Measurements from ENCODE around the gene SHROOM3.

Gene SHROOM3

DNA sequence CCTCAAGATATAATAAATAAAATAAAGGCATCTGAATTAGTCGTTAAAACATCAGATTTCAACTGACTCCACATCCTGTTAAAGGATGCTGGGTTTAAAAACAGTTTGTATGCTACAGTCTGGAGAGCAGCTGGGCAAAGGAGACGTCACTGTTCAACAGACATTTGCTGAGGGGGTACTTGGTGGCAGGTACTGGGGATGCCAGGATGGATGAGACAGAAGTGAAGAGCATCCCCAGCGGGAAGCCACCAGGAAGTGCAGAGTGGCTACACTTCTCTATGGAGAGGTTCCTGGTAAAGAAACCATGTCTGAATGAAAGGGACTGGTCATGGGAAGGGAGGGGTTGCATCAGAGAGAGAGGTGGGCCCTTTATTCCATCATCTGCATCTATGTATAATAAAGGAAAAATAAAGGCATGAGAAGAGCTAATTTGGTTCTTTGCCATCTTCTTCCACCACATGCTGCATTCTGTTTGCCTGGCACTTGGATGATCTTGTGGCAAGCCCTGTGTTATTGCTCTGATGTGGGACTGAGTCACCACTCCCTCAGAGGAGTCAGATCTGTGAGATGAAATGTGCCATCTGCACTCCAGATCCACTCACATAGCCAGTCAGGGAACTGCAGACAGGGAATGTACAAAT lies 318.0 kb downstream of the SHROOM3 start:
- Histone ChIP-seq H3K36me3 (ENCODE audit: control insufficient read depth, insufficient read depth, low read length) (peaks cover 18% of the 10 kb centered on the region), H3K27me3 (ENCODE audit: control insufficient read depth, insufficient read depth, low read length) (no peaks in the 10 kb centered on the region), H3K4me3 (ENCODE audit: low read length) (no peak overlapping the region), H3K9ac (ENCODE audit: low read length) (no peak overlapping the region), H3K9me3 (ENCODE audit: control insufficient read depth, low read length) (no peaks in the 10 kb centered on the region), H3K4me1 (ENCODE audit: control insufficient read depth, insufficient read depth, low read length) (peaks cover 6% of the 10 kb centered on the region)

DNA sequence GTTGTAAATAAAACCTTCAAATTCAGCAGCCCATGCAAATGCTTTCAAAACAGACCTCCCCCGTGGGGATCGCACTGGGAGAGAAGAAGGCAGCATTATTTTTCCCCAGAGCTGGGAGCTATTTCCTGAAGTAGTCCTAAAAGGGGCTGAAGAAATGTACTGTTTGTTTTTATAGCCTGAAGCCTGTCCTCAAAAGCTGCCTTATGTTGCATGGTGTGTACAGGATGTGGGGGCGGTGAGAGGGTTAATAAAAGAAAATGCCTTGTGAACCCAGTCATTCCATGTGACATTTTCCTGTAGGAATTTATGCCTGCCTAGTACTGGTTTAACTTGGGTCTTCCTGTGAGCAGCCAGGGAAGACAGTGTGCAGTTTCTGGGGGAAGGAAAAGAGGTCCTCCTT lies 318.8 kb downstream of the SHROOM3 start:
- Histone ChIP-seq H3K4me3 (ENCODE audit: low read length) (no peak overlapping the region), H3K4me1 (ENCODE audit: control insufficient read depth, insufficient read depth, low read length) (peaks cover 3% of the 10 kb centered on the region), H3K36me3 (ENCODE audit: control insufficient read depth, insufficient read depth, low read length) (peaks cover 18% of the 10 kb centered on the region), H3K9ac (ENCODE audit: low read length) (peak overlapping the region; percentile 4), H3K27me3 (ENCODE audit: control insufficient read depth, insufficient read depth, low read length) (no peaks in the 10 kb centered on the region), H3K9me3 (ENCODE audit: control insufficient read depth, low read length) (no peaks in the 10 kb centered on the region)

DNA sequence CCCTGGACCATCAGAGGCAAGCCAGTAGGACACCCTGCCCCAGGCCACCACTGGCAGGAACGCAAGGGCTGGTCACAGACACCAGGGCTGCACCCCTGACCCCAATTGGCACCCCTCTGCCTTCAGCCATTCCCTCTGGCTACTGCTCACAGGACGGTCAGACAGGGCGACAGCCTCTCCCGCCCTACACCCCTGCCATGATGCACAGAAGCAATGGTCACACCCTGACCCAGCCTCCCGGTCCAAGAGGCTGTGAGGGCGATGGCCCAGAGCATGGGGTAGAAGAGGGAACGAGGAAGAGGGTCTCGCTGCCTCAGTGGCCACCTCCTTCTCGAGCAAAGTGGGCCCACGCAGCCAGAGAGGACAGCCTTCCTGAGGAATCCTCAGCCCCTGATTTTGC lies 319.4 kb downstream of the SHROOM3 start:
- H3K36me3 ChIP-seq (ENCODE audit: control insufficient read depth, insufficient read depth, low read length), result peaks cover 22% of the 10 kb centered on the region
- peaks cover 3% of the 10 kb centered on the region for H3K4me1 ChIP-seq (ENCODE audit: control insufficient read depth, insufficient read depth, low read length)
- H3K27me3 ChIP-seq (ENCODE audit: control insufficient read depth, insufficient read depth, low read length), result no peaks in the 10 kb centered on the region
- H3K4me3 ChIP-seq (ENCODE audit: low read length), result no peak overlapping the region
- H3K9me3 ChIP-seq (ENCODE audit: control insufficient read depth, low read length), result no peaks in the 10 kb centered on the region
- H3K9ac ChIP-seq (ENCODE audit: low read length), result peak overlapping the region; percentile 4

DNA sequence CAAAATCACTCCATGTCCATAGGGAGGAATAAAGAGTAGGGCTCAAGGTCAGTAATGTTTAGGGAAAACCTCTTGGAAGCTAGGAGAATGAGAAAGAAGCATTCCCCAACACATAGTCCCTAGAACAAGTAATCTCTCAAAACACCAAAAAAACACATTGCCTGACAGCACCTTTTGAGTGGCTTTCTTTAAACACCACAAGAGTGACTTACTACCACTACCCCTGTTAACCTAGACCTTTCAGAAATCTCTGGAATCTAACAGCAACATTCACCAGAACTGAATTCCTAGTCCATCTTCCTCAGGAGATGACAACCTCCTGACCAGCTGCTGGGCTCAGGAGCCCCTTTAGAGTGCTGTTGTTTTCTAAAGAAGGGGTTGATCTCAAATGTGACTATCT lies 320.7 kb downstream of the SHROOM3 start:
- H3K36me3 ChIP-seq (ENCODE audit: control insufficient read depth, insufficient read depth, low read length), result peaks cover 24% of the 10 kb centered on the region
- H3K4me1 ChIP-seq (ENCODE audit: control insufficient read depth, insufficient read depth, low read length), result peaks cover 3% of the 10 kb centered on the region
- H3K9me3 ChIP-seq (ENCODE audit: control insufficient read depth, low read length), result no peaks in the 10 kb centered on the region
- H3K9ac ChIP-seq (ENCODE audit: low read length), result no peak overlapping the region
- H3K4me3 ChIP-seq (ENCODE audit: low read length), result no peak overlapping the region
- H3K27me3 ChIP-seq (ENCODE audit: control insufficient read depth, insufficient read depth, low read length), result no peaks in the 10 kb centered on the region

DNA sequence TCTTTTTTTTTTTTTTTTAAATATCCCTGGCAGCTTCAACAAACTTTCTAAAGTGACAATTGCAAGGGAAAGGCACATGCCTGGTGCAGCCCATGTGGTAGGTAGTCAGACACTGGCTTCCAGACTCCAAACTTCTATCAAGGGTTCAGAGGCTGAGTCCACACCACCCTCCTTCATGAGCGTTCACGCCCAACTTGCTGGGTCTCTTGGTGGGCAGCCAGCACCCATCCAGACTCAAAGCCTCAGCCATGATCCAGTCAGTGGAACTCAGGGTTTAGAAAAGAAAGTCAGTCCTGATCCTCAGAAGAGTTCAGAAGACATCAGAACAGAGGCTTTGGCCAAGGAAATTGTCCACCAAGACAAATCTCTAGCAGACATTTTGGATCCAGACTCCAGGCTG lies 321.4 kb downstream of the SHROOM3 start:
- no peak overlapping the region for H3K9ac ChIP-seq (ENCODE audit: low read length)

DNA sequence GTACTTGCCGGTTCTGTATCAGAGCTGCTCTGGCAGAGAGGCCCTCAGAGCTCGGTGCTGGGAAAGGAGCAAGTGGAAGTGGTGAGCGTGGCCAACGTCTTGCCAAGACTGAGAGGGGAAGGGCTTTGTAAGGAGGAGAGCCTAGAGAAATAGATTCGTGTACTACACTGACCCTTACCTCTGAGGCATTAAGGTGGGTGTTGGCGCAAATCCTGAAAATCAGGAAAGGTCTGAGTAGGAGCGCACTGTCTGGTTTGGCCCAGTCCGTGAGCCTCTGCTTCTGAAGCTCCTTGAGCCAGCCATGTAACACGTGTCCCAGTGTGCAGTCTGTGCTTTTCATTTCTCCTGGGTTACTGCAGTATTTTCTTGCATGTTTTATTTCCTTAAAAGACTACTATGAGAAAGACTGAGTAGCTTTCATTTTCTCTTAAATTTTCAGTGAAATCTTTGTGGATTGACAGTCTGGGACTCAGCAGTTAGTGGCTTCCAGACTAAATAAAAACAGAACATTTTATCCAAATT lies 322.4 kb downstream of the SHROOM3 start:
- no peak overlapping the region for H3K4me3 ChIP-seq (ENCODE audit: low read length)
- H3K4me1 ChIP-seq (ENCODE audit: control insufficient read depth, insufficient read depth, low read length), result peaks cover 3% of the 10 kb centered on the region
- H3K9ac ChIP-seq (ENCODE audit: low read length), result no peak overlapping the region
- H3K36me3 ChIP-seq (ENCODE audit: control insufficient read depth, insufficient read depth, low read length), result peaks cover 29% of the 10 kb centered on the region
- no peaks in the 10 kb centered on the region for H3K27me3 ChIP-seq (ENCODE audit: control insufficient read depth, insufficient read depth, low read length)
- no peaks in the 10 kb centered on the region for H3K9me3 ChIP-seq (ENCODE audit: control insufficient read depth, low read length)

More for the DNA sequence above, 321.4 kb downstream of the SHROOM3 start:
- H3K4me1 ChIP-seq (ENCODE audit: control insufficient read depth, insufficient read depth, low read length), result peaks cover 3% of the 10 kb centered on the region
- no peak overlapping the region for H3K4me3 ChIP-seq (ENCODE audit: low read length)
- H3K9me3 ChIP-seq (ENCODE audit: control insufficient read depth, low read length), result no peaks in the 10 kb centered on the region
- H3K36me3 ChIP-seq (ENCODE audit: control insufficient read depth, insufficient read depth, low read length), result peaks cover 28% of the 10 kb centered on the region
- no peaks in the 10 kb centered on the region for H3K27me3 ChIP-seq (ENCODE audit: control insufficient read depth, insufficient read depth, low read length)

DNA sequence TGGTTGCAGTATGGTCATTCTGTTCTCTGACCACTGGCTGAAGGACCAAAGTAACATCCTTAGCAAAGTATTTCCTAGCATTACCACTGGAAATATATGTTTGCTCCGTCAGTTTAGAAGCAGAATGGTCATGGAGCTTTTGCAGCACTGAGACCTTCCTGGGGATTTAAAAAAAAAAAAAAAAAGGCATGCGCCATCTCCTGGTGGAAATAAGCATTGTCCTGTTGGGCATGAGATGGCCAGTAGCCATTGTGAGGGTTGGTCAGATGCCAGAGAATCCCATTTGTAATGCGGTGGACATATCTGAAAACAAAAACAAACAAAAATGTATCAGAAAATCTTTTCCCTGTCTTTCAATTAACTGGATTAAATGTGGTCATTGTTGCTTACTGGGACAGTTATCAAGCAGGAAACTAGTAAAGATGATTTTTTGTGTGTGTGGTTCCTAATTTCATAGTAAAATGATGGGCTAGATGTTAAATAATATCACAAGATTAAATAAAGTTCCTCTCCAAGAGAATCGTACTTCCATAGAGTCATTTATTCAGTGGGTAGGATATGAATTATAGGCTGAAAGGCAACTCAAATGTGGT lies 323.4 kb downstream of the SHROOM3 start:
- Histone ChIP-seq H3K9ac (ENCODE audit: low read length) (no peak overlapping the region), H3K4me1 (ENCODE audit: control insufficient read depth, insufficient read depth, low read length) (peaks cover 3% of the 10 kb centered on the region), H3K27me3 (ENCODE audit: control insufficient read depth, insufficient read depth, low read length) (no peaks in the 10 kb centered on the region), H3K9me3 (ENCODE audit: control insufficient read depth, low read length) (no peaks in the 10 kb centered on the region), H3K4me3 (ENCODE audit: low read length) (no peak overlapping the region), H3K36me3 (ENCODE audit: control insufficient read depth, insufficient read depth, low read length) (peaks cover 29% of the 10 kb centered on the region)

DNA sequence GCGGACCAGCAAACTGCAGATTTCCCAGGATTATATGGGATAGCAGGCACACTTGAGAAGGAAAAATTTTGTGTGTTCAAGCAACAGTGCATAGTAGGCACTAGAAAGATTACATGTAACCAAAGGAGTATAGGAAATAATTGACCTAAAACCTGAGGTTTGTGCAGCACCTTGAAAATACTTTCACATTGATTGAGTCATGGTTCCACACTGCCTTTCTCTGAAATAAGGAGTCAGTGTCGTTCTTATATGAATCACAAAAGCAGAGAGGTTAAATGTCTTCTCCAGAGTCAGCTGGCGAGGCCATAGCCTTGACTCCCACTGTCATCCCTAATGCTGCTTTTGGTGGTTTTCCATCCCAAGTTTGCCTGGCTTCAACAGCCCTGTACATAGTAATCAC lies 324.0 kb downstream of the SHROOM3 start:
- no peaks in the 10 kb centered on the region for H3K9me3 ChIP-seq (ENCODE audit: control insufficient read depth, low read length)
- H3K27me3 ChIP-seq (ENCODE audit: control insufficient read depth, insufficient read depth, low read length), result no peaks in the 10 kb centered on the region
- no peak overlapping the region for H3K4me3 ChIP-seq (ENCODE audit: low read length)
- no peak overlapping the region for H3K9ac ChIP-seq (ENCODE audit: low read length)
- H3K36me3 ChIP-seq (ENCODE audit: control insufficient read depth, insufficient read depth, low read length), result peaks cover 28% of the 10 kb centered on the region
- peaks cover 3% of the 10 kb centered on the region for H3K4me1 ChIP-seq (ENCODE audit: control insufficient read depth, insufficient read depth, low read length)

DNA sequence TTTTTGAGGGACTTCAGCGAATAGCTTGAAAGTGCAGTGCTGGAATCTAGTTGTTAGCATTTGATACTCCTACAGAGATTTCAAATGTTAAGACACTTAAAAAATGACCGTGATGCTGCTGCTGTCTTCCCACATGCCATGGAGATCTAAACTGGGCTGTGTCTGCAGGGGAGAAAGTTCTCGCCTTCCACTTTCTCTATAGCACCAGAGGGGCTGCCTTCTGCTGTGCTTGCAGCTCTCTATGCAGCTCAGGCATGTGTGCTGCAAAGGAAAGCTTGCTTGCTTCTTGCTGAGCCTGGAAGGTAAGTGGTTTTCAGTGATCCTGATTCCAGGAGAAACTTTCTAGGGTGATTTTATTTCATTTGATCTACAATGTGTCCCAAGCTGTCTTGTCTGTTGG lies 325.2 kb downstream of the SHROOM3 start:
- Histone ChIP-seq H3K36me3 (ENCODE audit: control insufficient read depth, insufficient read depth, low read length) (peaks cover 20% of the 10 kb centered on the region), H3K9me3 (ENCODE audit: control insufficient read depth, low read length) (no peaks in the 10 kb centered on the region), H3K4me1 (ENCODE audit: control insufficient read depth, insufficient read depth, low read length) (peaks cover 3% of the 10 kb centered on the region), H3K27me3 (ENCODE audit: control insufficient read depth, insufficient read depth, low read length) (no peaks in the 10 kb centered on the region), H3K4me3 (ENCODE audit: low read length) (no peak overlapping the region), H3K9ac (ENCODE audit: low read length) (no peak overlapping the region)

DNA sequence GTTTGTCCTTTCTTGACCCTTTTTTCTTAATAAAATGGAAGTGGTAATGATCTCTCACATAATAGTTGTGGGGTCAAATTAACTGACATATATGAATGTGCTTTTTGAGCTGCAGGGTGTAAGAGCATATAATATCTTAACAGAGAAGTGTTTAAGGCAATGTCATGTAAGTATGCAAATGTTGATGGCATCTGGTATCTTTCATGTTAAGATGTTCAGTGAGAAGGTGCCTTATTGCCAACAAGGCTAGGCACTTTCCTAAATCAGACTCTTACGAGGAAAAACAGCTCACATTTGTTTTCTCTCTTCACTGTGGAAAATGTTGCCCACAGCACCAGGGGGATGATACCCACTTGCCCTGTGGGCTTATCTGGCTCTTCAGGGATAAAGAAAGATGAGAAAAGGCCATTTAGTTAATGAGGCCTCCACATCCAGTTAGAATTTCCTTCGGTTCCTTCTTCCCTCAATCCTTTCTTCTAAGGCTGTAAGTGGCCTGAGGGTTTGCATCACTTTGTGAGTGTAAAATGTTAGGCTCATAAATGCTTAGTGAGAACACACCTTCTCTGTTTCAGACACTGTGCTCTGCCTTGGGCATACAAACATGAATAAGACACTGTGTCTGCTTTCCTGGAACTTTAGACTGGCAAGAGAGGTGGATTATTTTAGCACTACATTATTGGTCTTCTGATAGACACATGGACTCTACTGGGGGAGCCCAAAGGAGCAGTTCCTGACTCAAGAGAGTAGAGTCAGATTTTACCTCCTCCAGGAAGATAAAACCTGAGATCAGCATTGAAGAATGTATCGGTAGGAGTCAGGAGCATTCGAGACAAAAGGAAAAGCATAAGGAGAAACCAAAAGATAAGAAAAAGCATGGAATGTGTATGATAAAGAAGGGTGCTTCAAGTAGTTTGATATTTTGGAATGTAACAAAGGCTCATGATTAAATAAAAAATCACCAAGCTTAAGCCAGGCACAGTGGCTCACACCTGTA lies 327.4 kb downstream of the SHROOM3 start:
- H3K9ac ChIP-seq (ENCODE audit: low read length), result no peak overlapping the region
- peaks cover 11% of the 10 kb centered on the region for H3K36me3 ChIP-seq (ENCODE audit: control insufficient read depth, insufficient read depth, low read length)
- H3K27me3 ChIP-seq (ENCODE audit: control insufficient read depth, insufficient read depth, low read length), result no peaks in the 10 kb centered on the region
- H3K4me1 ChIP-seq (ENCODE audit: control insufficient read depth, insufficient read depth, low read length), result peaks cover 3% of the 10 kb centered on the region
- H3K9me3 ChIP-seq (ENCODE audit: control insufficient read depth, low read length), result no peaks in the 10 kb centered on the region
- no peak overlapping the region for H3K4me3 ChIP-seq (ENCODE audit: low read length)

DNA sequence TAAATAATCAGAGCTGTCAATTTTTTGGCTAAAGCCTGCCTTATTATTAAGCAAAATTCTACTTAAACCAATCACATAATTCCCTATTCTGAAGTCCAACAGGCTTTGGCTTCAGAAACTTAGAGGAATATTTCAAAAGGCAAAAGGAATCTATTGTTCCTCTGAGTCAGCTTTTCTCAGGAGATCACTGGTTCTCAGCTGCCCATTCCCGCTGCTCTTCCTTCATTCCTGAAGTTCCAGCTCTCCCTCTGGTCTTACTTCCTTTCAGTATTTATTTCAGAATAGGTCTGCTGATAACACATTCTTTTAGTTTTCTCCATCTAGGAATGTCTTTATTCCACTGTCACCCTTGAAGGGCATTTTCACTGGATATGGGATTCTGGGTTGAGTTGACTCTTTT lies 329.2 kb downstream of the SHROOM3 start:
- Histone ChIP-seq H3K9me3 (ENCODE audit: control insufficient read depth, low read length) (no peaks in the 10 kb centered on the region), H3K27me3 (ENCODE audit: control insufficient read depth, insufficient read depth, low read length) (no peaks in the 10 kb centered on the region), H3K9ac (ENCODE audit: low read length) (no peak overlapping the region), H3K4me1 (ENCODE audit: control insufficient read depth, insufficient read depth, low read length) (no peaks in the 10 kb centered on the region), H3K4me3 (ENCODE audit: low read length) (no peak overlapping the region), H3K36me3 (ENCODE audit: control insufficient read depth, insufficient read depth, low read length) (peaks cover 8% of the 10 kb centered on the region)
